ENCODE results near the gene CLDN9. TPM values are rescaled to one million over a fixed set of nuclear protein-coding genes. Genes with fewer than 3 reads are reported as not detected.
"Not testable (repeated sequence)": the region's sequence is repeated elsewhere in the genome, so short reads cannot be mapped to it uniquely, and the experiment has no call there.

Gene CLDN9
- total RNA-seq, 2 donors from 2014 or later, result 0.91 TPM; not detected in 1

DNA sequence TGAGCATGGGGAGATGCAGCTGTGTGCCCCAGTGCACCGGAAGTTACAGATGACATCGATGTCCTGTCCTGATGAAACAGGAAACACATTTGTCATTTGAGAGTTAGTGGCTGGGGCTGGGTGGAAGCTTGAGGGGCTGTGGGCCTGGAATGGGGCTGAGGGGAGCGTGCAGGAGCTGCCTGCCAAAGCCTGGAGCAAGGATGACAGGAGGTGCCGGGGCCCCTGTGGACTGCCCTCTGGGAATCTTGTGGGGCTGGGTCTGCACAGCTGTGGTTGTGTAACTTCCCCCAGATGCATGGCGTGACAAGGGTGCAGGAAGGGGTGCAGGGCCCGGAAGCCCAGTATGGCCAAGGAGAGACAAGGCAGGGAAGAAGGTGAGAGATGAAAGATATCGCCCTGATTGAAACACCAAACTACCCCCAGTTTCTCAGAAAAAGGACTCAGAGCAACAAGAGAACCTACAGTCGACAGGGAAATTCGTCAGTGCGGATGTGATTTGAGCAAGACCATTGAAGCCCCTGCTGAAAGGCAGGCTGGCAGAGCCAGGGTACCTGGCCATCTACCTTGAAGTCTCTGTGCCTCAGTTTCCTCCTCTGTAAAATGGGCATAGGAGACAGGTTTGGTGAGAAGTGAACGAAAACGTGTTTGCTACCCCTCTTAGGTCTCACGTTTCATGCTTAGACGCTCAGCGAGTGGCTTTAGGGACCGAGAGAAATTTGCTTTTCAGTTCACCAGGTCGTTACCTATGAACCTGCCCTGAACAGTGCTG lies 42.4 kb downstream of the CLDN9 start:
- Histone ChIP-seq H3K9me3 (no peaks in the 10 kb centered on the region), H3K36me3 (no peaks in the 10 kb centered on the region), H3K4me3 (no peak overlapping the region), H3K4me1 (replicated peaks) (peaks cover 7% of the 10 kb centered on the region), H3K27ac (no peak overlapping the region), H3K27me3 (replicated peaks; ENCODE audit: insufficient read depth) (no peaks in the 10 kb centered on the region)
- DNase-seq (ENCODE audit: low spot score), result no peak
- intact Hi-C loops (cut with DNase I), result loop anchor here (5.0 kb wide), 1 partner anchor 72 kb away; no protein-coding TSS in a partner anchor
- TF ChIP-seq, protein P1, sequence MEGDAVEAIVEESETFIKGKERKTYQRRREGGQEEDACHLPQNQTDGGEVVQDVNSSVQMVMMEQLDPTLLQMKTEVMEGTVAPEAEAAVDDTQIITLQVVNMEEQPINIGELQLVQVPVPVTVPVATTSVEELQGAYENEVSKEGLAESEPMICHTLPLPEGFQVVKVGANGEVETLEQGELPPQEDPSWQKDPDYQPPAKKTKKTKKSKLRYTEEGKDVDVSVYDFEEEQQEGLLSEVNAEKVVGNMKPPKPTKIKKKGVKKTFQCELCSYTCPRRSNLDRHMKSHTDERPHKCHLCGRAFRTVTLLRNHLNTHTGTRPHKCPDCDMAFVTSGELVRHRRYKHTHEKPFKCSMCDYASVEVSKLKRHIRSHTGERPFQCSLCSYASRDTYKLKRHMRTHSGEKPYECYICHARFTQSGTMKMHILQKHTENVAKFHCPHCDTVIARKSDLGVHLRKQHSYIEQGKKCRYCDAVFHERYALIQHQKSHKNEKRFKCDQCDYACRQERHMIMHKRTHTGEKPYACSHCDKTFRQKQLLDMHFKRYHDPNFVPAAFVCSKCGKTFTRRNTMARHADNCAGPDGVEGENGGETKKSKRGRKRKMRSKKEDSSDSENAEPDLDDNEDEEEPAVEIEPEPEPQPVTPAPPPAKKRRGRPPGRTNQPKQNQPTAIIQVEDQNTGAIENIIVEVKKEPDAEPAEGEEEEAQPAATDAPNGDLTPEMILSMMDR (IDR thresholded peaks at IDR 0.05), result no peak
- TF ChIP-seq POLR2AphosphoS5 (IDR thresholded peaks at IDR 0.05), result no peak
- WGBS, result 80% methylated on average over 17 of the region's 17 CpGs

- 62% methylated on average over 9 of the region's 9 CpGs for WGBS
- intact Hi-C loops (cut with DNase I), result loop anchor here (5.0 kb wide), 1 partner anchor 72 kb away; no protein-coding TSS in a partner anchor
- H3K4me3 ChIP-seq; DNase-seq (ENCODE audit: low spot score); H3K27me3 ChIP-seq (replicated peaks; ENCODE audit: insufficient read depth); H3K36me3 ChIP-seq; H3K4me1 ChIP-seq (replicated peaks); H3K27ac ChIP-seq; H3K9me3 ChIP-seq: not testable (repeated sequence)
Measured at GRCh38 chr16:3055734-3056115, 43.0 kb downstream of the CLDN9 start.

- no peak for DNase-seq (ENCODE audit: low spot score)
- no peak overlapping the region for H3K27ac ChIP-seq
- TF ChIP-seq POLR2AphosphoS5 (IDR thresholded peaks at IDR 0.05) (no peak), POLR2A (IDR thresholded peaks at IDR 0.05) (no peak)
- TF ChIP-seq, protein P1 (IDR thresholded peaks at IDR 0.05), result no peak
- H3K4me3 ChIP-seq, result no peak overlapping the region
- intact Hi-C loops (cut with DNase I), result loop anchor here (5.0 kb wide), 1 partner anchor 71 kb away; no protein-coding TSS in a partner anchor
- 86% methylated on average over 19 of the region's 19 CpGs for WGBS
- no peaks in the 10 kb centered on the region for H3K36me3 ChIP-seq
- H3K9me3 ChIP-seq, result no peaks in the 10 kb centered on the region
- peaks cover 7% of the 10 kb centered on the region for H3K4me1 ChIP-seq (replicated peaks)
- H3K27me3 ChIP-seq (replicated peaks; ENCODE audit: insufficient read depth), result no peaks in the 10 kb centered on the region
Measured at GRCh38 chr16:3056336-3057180, 43.8 kb downstream of the CLDN9 start.

GRCh38 chr16:3057181-3058138 lies 44.7 kb downstream of the CLDN9 start:
- TF ChIP-seq, protein P1 (IDR thresholded peaks at IDR 0.05), result no peak
- no peak for TF ChIP-seq POLR2A (IDR thresholded peaks at IDR 0.05)
- TF ChIP-seq POLR2AphosphoS5 (IDR thresholded peaks at IDR 0.05), result no peak
- Histone ChIP-seq H3K4me3 (no peak overlapping the region), H3K9me3 (no peaks in the 10 kb centered on the region), H3K4me1 (replicated peaks) (peaks cover 7% of the 10 kb centered on the region), H3K36me3 (no peaks in the 10 kb centered on the region), H3K27ac (no peak overlapping the region), H3K27me3 (replicated peaks; ENCODE audit: insufficient read depth) (no peaks in the 10 kb centered on the region)
- no peak for DNase-seq (ENCODE audit: low spot score)
- WGBS, result 94% methylated on average over 20 of the region's 22 CpGs
- intact Hi-C loops (cut with DNase I), result loop anchor here (5.0 kb wide), 1 partner anchor 70 kb away; no protein-coding TSS in a partner anchor
